Measurements from ENCODE around the gene STX8. TPM values are rescaled to one million over a fixed set of nuclear protein-coding genes. Genes with fewer than 3 reads are reported as not detected.

The STX8 gene
- total RNA-seq, 1 donor from 2014 or later = 54.8 TPM

GRCh38 chr17:9234389-9234945 lies 341.2 kb downstream of the STX8 start:
- no peaks in the 10 kb centered on the region for H3K36me3 ChIP-seq (ENCODE audit: insufficient read depth, low read length)
- no peaks in the 10 kb centered on the region for H3K79me2 ChIP-seq (ENCODE audit: insufficient read depth, low read length)
- Mint-ChIP-seq H3K9me3 (ENCODE audit: unreplicated experiment) (peaks cover 10% of the 10 kb centered on the region), H3K36me3 (ENCODE audit: low read depth, unreplicated experiment) (peaks cover 8% of the 10 kb centered on the region), H3K27ac (ENCODE audit: unreplicated experiment) (no peak overlapping the region), H3K27me3 (ENCODE audit: low read depth, unreplicated experiment) (peaks cover 7% of the 10 kb centered on the region), H3K4me1 (ENCODE audit: low read depth, unreplicated experiment) (no peaks in the 10 kb centered on the region), H3K4me3 (ENCODE audit: unreplicated experiment) (no peak overlapping the region)
- H3K27me3 ChIP-seq (ENCODE audit: insufficient read depth, low read length) = no peaks in the 10 kb centered on the region
- peaks cover 8% of the 10 kb centered on the region for H3K4me1 ChIP-seq (ENCODE audit: insufficient read depth, low read length)
- DNase-seq (ENCODE audit: low read depth) = no peak
- no peak overlapping the region for H3K4me2 ChIP-seq (ENCODE audit: low read length)
- no peak overlapping the region for H3K4me3 ChIP-seq (ENCODE audit: insufficient read depth, low read depth, low read length)
- no peak overlapping the region for H3K27ac ChIP-seq (ENCODE audit: low read depth, low read length)
- TF ChIP-seq CTCF (IDR thresholded peaks at IDR 0.05; ENCODE audit: insufficient read depth, low read depth, low read length) (no peak), EZH2 (IDR thresholded peaks at IDR 0.05; ENCODE audit: insufficient read depth, low read length) (no peak)
- FAIRE-seq = no peak
- H4K20me1 ChIP-seq (ENCODE audit: insufficient read depth, low read length) = no peaks in the 10 kb centered on the region
- no peaks in the 10 kb centered on the region for H3K9me3 ChIP-seq (ENCODE audit: insufficient read depth, low read depth, low read length)
- H2AFZ ChIP-seq (ENCODE audit: low read depth, low read length) = no peak overlapping the region
- no peak overlapping the region for H3K9ac ChIP-seq (ENCODE audit: low read length)

GRCh38 chr17:9233761-9234160 lies 341.9 kb downstream of the STX8 start:
- H2AFZ ChIP-seq (ENCODE audit: low read depth, low read length) = no peak overlapping the region
- H3K4me3 ChIP-seq (ENCODE audit: insufficient read depth, low read depth, low read length) = no peak overlapping the region
- H3K4me2 ChIP-seq (ENCODE audit: low read length) = no peak overlapping the region
- H3K9me3 ChIP-seq (ENCODE audit: insufficient read depth, low read depth, low read length) = no peaks in the 10 kb centered on the region
- Mint-ChIP-seq H3K4me3 (ENCODE audit: unreplicated experiment) (no peak overlapping the region), H3K27me3 (ENCODE audit: low read depth, unreplicated experiment) (peaks cover 6% of the 10 kb centered on the region), H3K27ac (ENCODE audit: unreplicated experiment) (no peak overlapping the region), H3K36me3 (ENCODE audit: low read depth, unreplicated experiment) (peaks cover 5% of the 10 kb centered on the region), H3K4me1 (ENCODE audit: low read depth, unreplicated experiment) (no peaks in the 10 kb centered on the region), H3K9me3 (ENCODE audit: unreplicated experiment) (peaks cover 10% of the 10 kb centered on the region)
- no peak overlapping the region for H3K27ac ChIP-seq (ENCODE audit: low read depth, low read length)
- no peak for FAIRE-seq
- no peak overlapping the region for H3K9ac ChIP-seq (ENCODE audit: low read length)
- no peaks in the 10 kb centered on the region for H3K79me2 ChIP-seq (ENCODE audit: insufficient read depth, low read length)
- TF ChIP-seq CTCF (IDR thresholded peaks at IDR 0.05; ENCODE audit: insufficient read depth, low read depth, low read length) (no peak), EZH2 (IDR thresholded peaks at IDR 0.05; ENCODE audit: insufficient read depth, low read length) (no peak)
- H3K36me3 ChIP-seq (ENCODE audit: insufficient read depth, low read length) = no peaks in the 10 kb centered on the region
- no peaks in the 10 kb centered on the region for H4K20me1 ChIP-seq (ENCODE audit: insufficient read depth, low read length)
- no peak for DNase-seq (ENCODE audit: low read depth)
- peaks cover 9% of the 10 kb centered on the region for H3K4me1 ChIP-seq (ENCODE audit: insufficient read depth, low read length)
- H3K27me3 ChIP-seq (ENCODE audit: insufficient read depth, low read length) = no peaks in the 10 kb centered on the region

- peaks cover 10% of the 10 kb centered on the region for H3K9me3 Mint-ChIP-seq (ENCODE audit: unreplicated experiment)
- Histone ChIP-seq H2AFZ (ENCODE audit: low read depth, low read length) (no peak overlapping the region), H3K27ac (ENCODE audit: low read depth, low read length) (no peak overlapping the region), H3K4me2 (ENCODE audit: low read length) (no peak overlapping the region), H3K27me3 (ENCODE audit: insufficient read depth, low read length) (no peaks in the 10 kb centered on the region), H3K9ac (ENCODE audit: low read length) (no peak overlapping the region), H3K4me1 (ENCODE audit: insufficient read depth, low read length) (peaks cover 14% of the 10 kb centered on the region), H4K20me1 (ENCODE audit: insufficient read depth, low read length) (no peaks in the 10 kb centered on the region), H3K36me3 (ENCODE audit: insufficient read depth, low read length) (no peaks in the 10 kb centered on the region), H3K9me3 (ENCODE audit: insufficient read depth, low read depth, low read length) (no peaks in the 10 kb centered on the region), H3K4me3 (ENCODE audit: insufficient read depth, low read depth, low read length) (no peak overlapping the region), H3K79me2 (ENCODE audit: insufficient read depth, low read length) (no peaks in the 10 kb centered on the region)
- no peaks in the 10 kb centered on the region for H3K4me1 Mint-ChIP-seq (ENCODE audit: low read depth, unreplicated experiment)
- H3K4me3 Mint-ChIP-seq (ENCODE audit: unreplicated experiment) = no peak overlapping the region
- H3K36me3 Mint-ChIP-seq (ENCODE audit: low read depth, unreplicated experiment) = peaks cover 4% of the 10 kb centered on the region
- H3K27ac Mint-ChIP-seq (ENCODE audit: unreplicated experiment) = no peak overlapping the region
- DNase-seq (ENCODE audit: low read depth) (no peak), FAIRE-seq (no peak)
- H3K27me3 Mint-ChIP-seq (ENCODE audit: low read depth, unreplicated experiment) = peaks cover 4% of the 10 kb centered on the region
- TF ChIP-seq CTCF (IDR thresholded peaks at IDR 0.05; ENCODE audit: insufficient read depth, low read depth, low read length) (no peak), EZH2 (IDR thresholded peaks at IDR 0.05; ENCODE audit: insufficient read depth, low read length) (no peak)
Observed at GRCh38 chr17:9233271-9233599, 342.4 kb downstream of the STX8 start.

Measured in astrocyte (in vitro differentiated cells and primary cell).